Measurements from ENCODE around the gene MYH14. TPM values are rescaled to one million over a fixed set of nuclear protein-coding genes. Genes with fewer than 3 reads are reported as not detected.

Gene MYH14
- total RNA-seq, 1 donor from 2014 or later, result not detected

DNA sequence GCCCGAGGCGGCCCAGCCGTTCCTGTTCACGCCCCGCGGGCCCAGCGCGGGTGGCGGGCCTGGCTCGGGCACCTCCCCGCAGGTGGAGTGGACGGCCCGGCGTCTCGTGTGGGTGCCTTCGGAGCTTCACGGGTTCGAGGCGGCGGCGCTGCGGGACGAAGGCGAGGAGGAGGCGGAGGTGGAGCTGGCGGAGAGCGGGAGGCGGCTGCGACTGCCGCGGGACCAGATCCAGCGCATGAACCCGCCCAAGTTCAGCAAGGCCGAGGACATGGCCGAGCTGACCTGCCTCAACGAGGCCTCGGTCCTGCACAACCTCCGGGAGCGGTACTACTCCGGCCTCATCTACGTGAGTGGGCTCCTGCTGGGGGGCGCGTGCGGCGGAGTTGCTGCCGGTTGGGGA, 7.0 kb downstream of the MYH14 start:
- TF ChIP-seq CTCF (IDR thresholded peaks at IDR 0.05), result no peak
- H3K9me3 Mint-ChIP-seq, result peaks cover 5% of the 10 kb centered on the region
- H3K4me1 Mint-ChIP-seq, result no peaks in the 10 kb centered on the region
- no peaks in the 10 kb centered on the region for H3K36me3 Mint-ChIP-seq (ENCODE audit: low read depth)
- DNase-seq (no peak), ATAC-seq (ENCODE audit: low read depth) (no peak)
- peaks cover 19% of the 10 kb centered on the region for H3K27me3 Mint-ChIP-seq
- ChIA-PET POLR2A (no interaction called here), CTCF (no interaction called here)
- no peak overlapping the region for H3K27ac Mint-ChIP-seq
- intact Hi-C loops (cut with micrococcal nuclease), result no loop called here
- no peak overlapping the region for H3K4me3 Mint-ChIP-seq

DNA sequence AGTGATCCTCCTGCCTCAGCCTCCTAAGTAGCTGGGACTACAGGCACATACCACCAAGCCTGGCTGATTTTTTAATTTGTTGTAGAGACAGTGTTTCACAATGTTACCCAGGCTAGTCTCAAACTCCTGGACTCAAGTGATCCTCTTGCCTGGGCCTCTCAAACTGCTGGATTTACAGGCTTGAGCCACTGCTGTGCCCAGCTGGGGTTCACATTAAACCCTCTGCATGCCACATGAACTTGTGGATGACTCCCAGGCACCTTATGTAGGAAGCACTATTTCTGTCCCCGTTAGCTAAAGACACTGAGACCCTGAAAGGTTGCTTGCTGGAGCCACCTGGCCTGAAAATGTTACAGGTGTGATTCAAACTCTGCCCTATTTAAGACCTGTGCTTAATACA, 10.5 kb downstream of the MYH14 start:
- DNase-seq, result no peak
- ChIA-PET POLR2A (no interaction called here), CTCF (no interaction called here)
- Mint-ChIP-seq H3K4me1 (no peaks in the 10 kb centered on the region), H3K4me3 (no peak overlapping the region), H3K27me3 (peaks cover 13% of the 10 kb centered on the region), H3K36me3 (ENCODE audit: low read depth) (no peaks in the 10 kb centered on the region), H3K27ac (no peak overlapping the region), H3K9me3 (peaks cover 5% of the 10 kb centered on the region)
- no peak for ATAC-seq (ENCODE audit: low read depth)
- no peak for TF ChIP-seq CTCF (IDR thresholded peaks at IDR 0.05)
- intact Hi-C loops (cut with micrococcal nuclease), result no loop called here

DNA sequence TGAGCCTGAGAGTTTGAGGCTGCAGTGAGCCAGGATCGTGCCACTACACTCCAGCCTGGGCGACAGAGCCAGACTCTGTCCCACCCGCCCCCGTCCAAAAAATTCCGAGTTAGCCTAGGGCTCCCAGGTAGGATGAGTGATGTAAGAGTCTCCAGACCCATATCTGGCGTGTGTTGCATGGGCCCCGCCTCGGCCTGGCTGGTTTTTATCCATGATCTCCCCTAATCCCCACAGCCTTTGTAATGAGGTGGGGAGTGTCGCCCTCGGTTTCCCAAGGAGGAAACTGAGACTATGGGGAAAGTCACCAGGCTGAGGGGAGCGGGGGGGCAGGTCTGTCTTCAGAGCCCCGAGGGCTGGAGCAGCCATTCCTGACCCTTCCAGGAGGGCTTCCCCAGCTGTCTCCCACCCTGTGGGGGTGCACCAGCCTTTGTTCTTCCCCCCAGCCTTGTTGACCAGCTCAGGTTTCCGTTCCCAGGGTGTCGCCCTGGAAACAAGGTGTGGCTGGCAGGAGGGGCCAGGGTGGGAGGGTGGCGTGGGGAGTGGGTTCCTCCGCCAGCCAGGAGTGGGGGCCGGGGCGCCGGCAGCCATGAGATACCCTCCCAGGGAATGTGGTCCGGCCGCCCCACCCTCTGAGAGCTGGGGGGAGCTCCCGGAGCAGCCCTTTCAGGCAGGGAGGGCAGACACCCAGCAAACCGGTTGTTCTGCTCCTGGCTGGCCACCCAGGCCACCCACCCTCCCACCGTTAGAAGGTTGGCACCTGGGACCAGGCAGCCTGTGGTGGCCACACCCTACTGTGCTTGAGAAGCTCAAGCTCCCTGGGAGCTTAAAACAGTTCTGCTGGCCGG, 11.5 kb downstream of the MYH14 start:
- no peak for ATAC-seq (ENCODE audit: low read depth)
- DNase-seq, result no peak
- Mint-ChIP-seq H3K4me3 (no peak overlapping the region), H3K4me1 (no peaks in the 10 kb centered on the region), H3K36me3 (ENCODE audit: low read depth) (no peaks in the 10 kb centered on the region), H3K27ac (no peak overlapping the region), H3K9me3 (peaks cover 5% of the 10 kb centered on the region), H3K27me3 (peaks cover 13% of the 10 kb centered on the region)
- CTCF ChIA-PET, result no interaction called here
- intact Hi-C loops (cut with micrococcal nuclease), result no loop called here
- POLR2A ChIA-PET, result interaction anchor here (0.6 kb wide), 1 partner anchor 10 kb away, joined by 3 read pairs; no protein-coding TSS in a partner anchor
- TF ChIP-seq CTCF (IDR thresholded peaks at IDR 0.05), result no peak

DNA sequence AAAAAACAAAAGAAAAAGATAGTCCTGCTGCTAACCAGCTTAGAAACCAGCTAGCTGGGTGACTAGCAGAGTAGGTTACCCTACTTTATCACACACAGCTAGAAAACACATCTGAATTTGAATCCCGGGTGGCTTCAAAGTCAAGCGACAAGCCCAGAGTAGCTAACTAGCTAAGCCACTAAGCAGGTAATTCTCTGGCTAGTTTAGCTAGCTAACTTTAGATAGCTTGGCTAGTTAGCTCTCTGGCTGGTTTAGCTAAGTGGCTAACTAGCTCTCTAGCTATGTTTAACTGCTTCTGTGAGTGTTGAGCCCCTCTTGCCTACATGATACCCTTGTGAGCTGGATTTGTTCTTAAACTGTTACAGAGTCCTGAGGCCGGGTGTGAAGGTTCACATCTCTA, 12.4 kb downstream of the MYH14 start:
- DNase-seq (no peak), ATAC-seq (ENCODE audit: low read depth) (no peak)
- ChIA-PET CTCF (no interaction called here), POLR2A (no interaction called here)
- intact Hi-C loops (cut with micrococcal nuclease), result no loop called here
- Mint-ChIP-seq H3K27me3 (peaks cover 13% of the 10 kb centered on the region), H3K9me3 (peaks cover 5% of the 10 kb centered on the region), H3K36me3 (ENCODE audit: low read depth) (no peaks in the 10 kb centered on the region), H3K27ac (no peak overlapping the region), H3K4me3 (no peak overlapping the region), H3K4me1 (no peaks in the 10 kb centered on the region)
- no peak for TF ChIP-seq CTCF (IDR thresholded peaks at IDR 0.05)

DNA sequence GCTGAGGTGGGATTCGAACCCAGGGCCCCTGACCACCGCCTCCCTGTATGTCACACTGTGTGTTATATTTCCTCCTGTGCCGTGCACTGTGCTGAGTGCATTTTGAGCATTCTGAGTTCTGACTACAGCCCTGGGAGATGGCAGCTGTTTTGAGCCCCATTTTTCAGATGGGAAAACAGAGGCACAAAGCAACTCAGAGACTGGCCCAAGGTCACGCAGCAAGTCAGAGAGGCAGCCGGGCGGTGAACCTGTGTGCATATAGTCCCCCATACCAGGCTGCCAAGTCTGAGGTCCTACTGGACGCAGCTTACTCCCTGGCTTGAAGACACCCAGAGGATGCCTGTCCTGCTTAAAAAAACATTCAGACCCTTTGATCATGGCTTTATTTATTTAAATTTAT, 17.7 kb downstream of the MYH14 start:
- no peak for TF ChIP-seq CTCF (IDR thresholded peaks at IDR 0.05)
- CTCF ChIA-PET, result no interaction called here
- peaks cover 21% of the 10 kb centered on the region for H3K27me3 Mint-ChIP-seq
- no peaks in the 10 kb centered on the region for H3K36me3 Mint-ChIP-seq (ENCODE audit: low read depth)
- POLR2A ChIA-PET, result no interaction called here
- H3K9me3 Mint-ChIP-seq, result peaks cover 4% of the 10 kb centered on the region
- no peaks in the 10 kb centered on the region for H3K4me1 Mint-ChIP-seq
- ATAC-seq (ENCODE audit: low read depth) (no peak), DNase-seq (no peak)
- intact Hi-C loops (cut with micrococcal nuclease), result no loop called here
- H3K27ac Mint-ChIP-seq, result no peak overlapping the region
- H3K4me3 Mint-ChIP-seq, result no peak overlapping the region
